GM21515 (cell line): Measurements from ENCODE around the gene LRP11.
"Not testable (repeated sequence)": the region's sequence is repeated elsewhere in the genome, so short reads cannot be mapped to it uniquely, and the experiment has no call there.

ENCODE experiments used
- ATAC-seq: cut with Tn5 transposase; IDR thresholded peaks from one replicate; pipeline ENCODE4 v1.9.1; 2021; ENCODE audit not compliant: unreplicated experiment

LRP11 gene

GRCh38 chr6:149851461-149852110, 12.6 kb downstream of the LRP11 start:
- ATAC-seq: no peak

GRCh38 chr6:149848343-149848742, 15.8 kb downstream of the LRP11 start:
- not testable (repeated sequence) for ATAC-seq

GRCh38 chr6:149847939-149848267, 16.3 kb downstream of the LRP11 start:
- ATAC-seq: no peak

GRCh38 chr6:149846321-149846720, 17.8 kb downstream of the LRP11 start:
- no peak for ATAC-seq

GRCh38 chr6:149845549-149845948, 18.6 kb downstream of the LRP11 start:
- ATAC-seq: no peak

- no peak for ATAC-seq
Observed at GRCh38 chr6:149844480-149844879, 19.7 kb downstream of the LRP11 start.

GRCh38 chr6:149844036-149844435, 20.1 kb downstream of the LRP11 start:
- ATAC-seq: not testable (repeated sequence)

GRCh38 chr6:149843051-149843633, 21.0 kb downstream of the LRP11 start:
- ATAC-seq: no peak

GRCh38 chr6:149842331-149842730, 21.8 kb downstream of the LRP11 start:
- no peak for ATAC-seq

GRCh38 chr6:149840345-149841075, 23.6 kb downstream of the LRP11 start:
- no peak for ATAC-seq

- ATAC-seq: no peak
Observed at GRCh38 chr6:149834513-149835481, 29.4 kb downstream of the LRP11 start.

- ATAC-seq: no peak
Observed at GRCh38 chr6:149833651-149834050, 30.5 kb downstream of the LRP11 start.

GRCh38 chr6:149831308-149831820, 32.8 kb downstream of the LRP11 start:
- no peak for ATAC-seq

GRCh38 chr6:149830731-149831307, 33.3 kb downstream of the LRP11 start:
- no peak for ATAC-seq

GRCh38 chr6:149825292-149825691, 38.9 kb downstream of the LRP11 start:
- ATAC-seq: no peak

- ATAC-seq: no peak
Observed at GRCh38 chr6:149823013-149823412, 41.1 kb downstream of the LRP11 start.

- ATAC-seq: no peak
Observed at GRCh38 chr6:149821492-149821891, 42.7 kb downstream of the LRP11 start.

- no peak for ATAC-seq
Observed at GRCh38 chr6:149820506-149820905, 43.7 kb downstream of the LRP11 start.

- no peak for ATAC-seq
Observed at GRCh38 chr6:149815788-149816187, 48.4 kb downstream of the LRP11 start.

- no peak for ATAC-seq
Observed at GRCh38 chr6:149813351-149813750, 50.8 kb downstream of the LRP11 start.

- ATAC-seq: no peak
Observed at GRCh38 chr6:149809798-149810197, 54.4 kb downstream of the LRP11 start.
